Ishikawa (cell line): ENCODE measurements around the gene CZIB.

Source experiments
- CEBPB ChIP-seq: IDR thresholded peaks from 2 replicates; pipeline ENCODE4 v1.6.1; 2012
- CREB1 ChIP-seq: IDR thresholded peaks from 2 replicates; pipeline ENCODE4 v1.6.1; 2012; ENCODE audit warnings: low read depth
- EGR1 ChIP-seq: IDR thresholded peaks from 2 replicates; pipeline ENCODE4 v1.6.1; 2012
- EP300 ChIP-seq: IDR thresholded peaks from 2 replicates; pipeline ENCODE4 v1.6.1; 2012; ENCODE audit warnings: borderline replicate concordance
- FOXM1 ChIP-seq: IDR thresholded peaks from 2 replicates; pipeline ENCODE4 v1.6.1; 2012; ENCODE audit warnings: low read depth, borderline replicate concordance
- MAX ChIP-seq: IDR thresholded peaks from 2 replicates; pipeline ENCODE4 v1.6.1; 2012
- NFIC ChIP-seq: IDR thresholded peaks from 2 replicates; pipeline ENCODE4 v1.6.1; 2012
- RAD21 ChIP-seq: IDR thresholded peaks from 2 replicates; pipeline ENCODE4 v1.6.1; 2012; ENCODE audit warnings: low read depth
- REST ChIP-seq: IDR thresholded peaks from 2 replicates; pipeline ENCODE4 v1.6.1; 2012; ENCODE audit warnings: low read depth, mild to moderate bottlenecking
- TAF1 ChIP-seq: IDR thresholded peaks from 2 replicates; pipeline ENCODE4 v1.6.1; 2012; ENCODE audit warnings: low read depth, mild to moderate bottlenecking
- TCF12 ChIP-seq: IDR thresholded peaks from 2 replicates; pipeline ENCODE4 v1.6.1; 2012; ENCODE audit warnings: low read depth
- TEAD4 ChIP-seq: IDR thresholded peaks from 2 replicates; pipeline ENCODE4 v1.6.1; 2012
- USF1 ChIP-seq: IDR thresholded peaks from 2 replicates; pipeline ENCODE4 v1.6.1; 2012
- YY1 ChIP-seq: IDR thresholded peaks from 2 replicates; pipeline ENCODE4 v1.6.1; 2012; ENCODE audit warnings: low read depth
- ZBTB7A ChIP-seq: IDR thresholded peaks from 2 replicates; pipeline ENCODE4 v1.6.1; 2012; ENCODE audit warnings: low read depth

Gene CZIB

GRCh38 chr1:53190210-53190611, 30.2 kb downstream of the CZIB start:
- TF ChIP-seq EGR1 (no peak), RAD21 (no peak), MAX (no peak), CREB1 (no peak), EP300 (no peak), REST (no peak), TAF1 (no peak), FOXM1 (no peak), TEAD4 (no peak), YY1 (no peak), NFIC (no peak)

GRCh38 chr1:53189061-53189460, 31.4 kb downstream of the CZIB start:
- TF ChIP-seq MAX (no peak), CEBPB (no peak), RAD21 (no peak), USF1 (no peak), REST (no peak), ZBTB7A (no peak), EGR1 (no peak), TEAD4 (no peak), NFIC (no peak), TCF12 (no peak), CREB1 (no peak), YY1 (no peak), EP300 (no peak), TAF1 (no peak), FOXM1 (no peak)

GRCh38 chr1:53188099-53188498, 32.3 kb downstream of the CZIB start:
- TF ChIP-seq CEBPB (no peak), NFIC (no peak), EGR1 (no peak), MAX (no peak), TAF1 (no peak), FOXM1 (no peak)

GRCh38 chr1:53187401-53187800, 33.0 kb downstream of the CZIB start:
- TF ChIP-seq NFIC: no peak
- no peak for TF ChIP-seq ZBTB7A
- no peak for TF ChIP-seq REST
- TF ChIP-seq EGR1: no peak
- TF ChIP-seq FOXM1: no peak
- TF ChIP-seq USF1: no peak
- no peak for TF ChIP-seq YY1
- TF ChIP-seq TCF12: no peak
- no peak for TF ChIP-seq CREB1

- no peak for TF ChIP-seq MAX
- no peak for TF ChIP-seq RAD21
- TF ChIP-seq TEAD4: no peak
- no peak for TF ChIP-seq CREB1
- TF ChIP-seq TCF12: no peak
- TF ChIP-seq REST: no peak
- no peak for TF ChIP-seq TAF1
- no peak for TF ChIP-seq ZBTB7A
- TF ChIP-seq NFIC: no peak
- TF ChIP-seq YY1: no peak
- no peak for TF ChIP-seq EP300
- no peak for TF ChIP-seq EGR1
- TF ChIP-seq USF1: no peak
These were observed 33.9 kb downstream of the CZIB start for GRCh38 chr1:53186533-53186932.
